Transverse colon (tissue), 3 donors: ENCODE results near the gene DDX54.

Source experiments
- POLR2A ChIP-seq: fragments of 450-650 bp; IDR thresholded peaks from one replicate; pipeline ENCODE4 v1.6.1; 2016; ENCODE audit warnings: antibody characterized with exemption, mild to moderate bottlenecking, moderate library complexity
- TF ChIP-seq, protein P1 (sequence below), 5 experiments: fragments of 200-600 bp in 3 of 5; fragments of 450-650 bp in 2 of 5; sonication (generic) in 3 of 5; IDR thresholded peaks; 1 replicate in 2 of 5; 2 replicates in 3 of 5; pipeline ENCODE4 v1.5.1; 2016 to 2017; ENCODE audit warnings: antibody characterized with exemption in 5 of 5, inconsistent platforms in 3 of 5, mild to moderate bottlenecking in 2 of 5, moderate library complexity in 1 of 5

DNA sequence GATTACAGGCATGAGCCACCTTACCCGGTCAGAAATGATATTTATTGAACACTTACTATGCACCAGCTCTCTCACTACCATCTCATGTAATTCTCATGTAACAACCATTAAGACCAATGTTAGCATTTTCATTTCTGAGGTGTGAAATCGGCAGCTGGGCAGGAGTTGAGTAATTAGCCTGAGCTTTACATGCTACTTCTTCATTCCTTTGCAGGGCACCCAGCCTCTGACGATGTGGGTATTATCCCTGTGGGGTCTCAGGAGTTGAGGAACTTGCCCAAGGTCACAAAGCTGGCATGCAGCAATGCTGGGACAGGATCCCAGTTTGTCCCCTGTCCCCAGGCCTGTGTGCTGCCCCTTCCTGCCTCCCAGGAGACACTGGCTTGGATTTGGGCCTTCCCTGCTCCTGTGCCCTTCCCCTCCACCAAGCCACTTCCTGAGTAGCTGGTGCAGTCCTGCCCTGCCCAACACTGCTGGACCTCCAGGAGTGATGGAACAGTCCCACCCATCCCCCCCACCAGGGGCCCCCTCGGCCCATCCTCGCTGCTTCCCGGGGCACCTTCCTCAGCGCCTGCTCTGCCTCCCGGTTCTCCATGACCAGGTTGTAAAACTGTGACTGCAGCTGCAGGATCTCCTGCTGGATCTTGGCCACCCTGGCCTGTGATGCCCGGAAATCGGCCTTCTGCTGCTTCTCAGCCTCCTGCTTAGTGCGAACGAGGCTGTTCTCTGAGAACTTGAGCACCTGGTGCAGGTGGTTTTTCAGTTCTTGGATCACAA, 14.9 kb upstream of the DDX54 start:
- TF ChIP-seq, protein P1, sequence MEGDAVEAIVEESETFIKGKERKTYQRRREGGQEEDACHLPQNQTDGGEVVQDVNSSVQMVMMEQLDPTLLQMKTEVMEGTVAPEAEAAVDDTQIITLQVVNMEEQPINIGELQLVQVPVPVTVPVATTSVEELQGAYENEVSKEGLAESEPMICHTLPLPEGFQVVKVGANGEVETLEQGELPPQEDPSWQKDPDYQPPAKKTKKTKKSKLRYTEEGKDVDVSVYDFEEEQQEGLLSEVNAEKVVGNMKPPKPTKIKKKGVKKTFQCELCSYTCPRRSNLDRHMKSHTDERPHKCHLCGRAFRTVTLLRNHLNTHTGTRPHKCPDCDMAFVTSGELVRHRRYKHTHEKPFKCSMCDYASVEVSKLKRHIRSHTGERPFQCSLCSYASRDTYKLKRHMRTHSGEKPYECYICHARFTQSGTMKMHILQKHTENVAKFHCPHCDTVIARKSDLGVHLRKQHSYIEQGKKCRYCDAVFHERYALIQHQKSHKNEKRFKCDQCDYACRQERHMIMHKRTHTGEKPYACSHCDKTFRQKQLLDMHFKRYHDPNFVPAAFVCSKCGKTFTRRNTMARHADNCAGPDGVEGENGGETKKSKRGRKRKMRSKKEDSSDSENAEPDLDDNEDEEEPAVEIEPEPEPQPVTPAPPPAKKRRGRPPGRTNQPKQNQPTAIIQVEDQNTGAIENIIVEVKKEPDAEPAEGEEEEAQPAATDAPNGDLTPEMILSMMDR (IDR thresholded peaks at IDR 0.05): no peak
- TF ChIP-seq POLR2A: no peak
